Activated naive CD8-positive, alpha-beta T cell treated with anti-CD3 and anti-CD28 coated beads, Interleukin-2, amount 10 ng/mL, durations not matched to agents 7 days and 5 days (primary cell): Measurements from ENCODE around the gene FSTL4. TPM values are rescaled to one million over a fixed set of nuclear protein-coding genes. Genes with fewer than 3 reads are reported as not detected.

Experiments
- ATAC-seq: fragments of 150-1000 bp; cut with Tn5 transposase; one replicate; pipeline ENCODE4 v1.10.0; 2021; ENCODE audit warnings: low read depth, moderate library complexity
- POLR2A ChIA-PET: fragments of 350-600 bp; sonication (Branson Sonifier 250); formaldehyde crosslinking; loops from one replicate; lab custom pipeline; 2021; ENCODE audit warnings: antibody characterized with exemption; lab: Charles Lee
- DNase-seq: peaks from one replicate; pipeline ENCODE4 v3.0.0; 2021
- H3K27ac Mint-ChIP-seq: one replicate; pipeline ENCODE4 v1.8.0; 2022; ENCODE audit warnings: mild to moderate bottlenecking, mixed read lengths
- H3K27me3 Mint-ChIP-seq: one replicate; pipeline ENCODE4 v1.8.0; 2022; ENCODE audit warnings: mild to moderate bottlenecking, moderate library complexity, mixed read lengths
- H3K36me3 Mint-ChIP-seq: one replicate; pipeline ENCODE4 v1.8.0; 2021; ENCODE audit warnings: mild to moderate bottlenecking, mixed read lengths
- H3K4me1 Mint-ChIP-seq: one replicate; pipeline ENCODE4 v1.8.0; 2021; ENCODE audit warnings: mixed read lengths
- H3K4me3 Mint-ChIP-seq: one replicate; pipeline ENCODE4 v1.8.0; 2022; ENCODE audit warnings: mild to moderate bottlenecking, moderate library complexity, mixed read lengths
- H3K9me3 Mint-ChIP-seq: one replicate; pipeline ENCODE4 v1.8.0; 2021; ENCODE audit warnings: mixed read lengths
- total RNA-seq, 2 experiments: library from RNA; stranded (reverse); gene quantifications; one replicate each; pipeline ENCODE4 v1.2.3, GENCODE V29; 2021

Gene FSTL4
- total RNA-seq, 2 experiments from 2014 or later, result 0.26 to 0.83 TPM

- Mint-ChIP-seq H3K4me1 (peaks cover 3% of the 10 kb centered on the region), H3K4me3 (no peak overlapping the region), H3K27me3 (no peaks in the 10 kb centered on the region), H3K36me3 (no peaks in the 10 kb centered on the region), H3K27ac (no peak overlapping the region), H3K9me3 (no peaks in the 10 kb centered on the region)
- DNase-seq (no peak), ATAC-seq (no peak)
- POLR2A ChIA-PET, result no interaction called here
Observed at GRCh38 chr5:133294380-133294779, 318.0 kb downstream of the FSTL4 start.

- no peak overlapping the region for H3K27ac Mint-ChIP-seq
- peaks cover 3% of the 10 kb centered on the region for H3K4me1 Mint-ChIP-seq
- H3K9me3 Mint-ChIP-seq, result no peaks in the 10 kb centered on the region
- H3K4me3 Mint-ChIP-seq, result no peak overlapping the region
- no peak for DNase-seq
- no peaks in the 10 kb centered on the region for H3K27me3 Mint-ChIP-seq
- no peak for ATAC-seq
- H3K36me3 Mint-ChIP-seq, result no peaks in the 10 kb centered on the region
- POLR2A ChIA-PET, result no interaction called here
Observed at GRCh38 chr5:133293960-133294359, 318.4 kb downstream of the FSTL4 start.

- Mint-ChIP-seq H3K9me3 (no peaks in the 10 kb centered on the region), H3K27me3 (no peaks in the 10 kb centered on the region), H3K4me1 (no peaks in the 10 kb centered on the region), H3K4me3 (no peak overlapping the region), H3K27ac (no peak overlapping the region), H3K36me3 (no peaks in the 10 kb centered on the region)
- POLR2A ChIA-PET, result no interaction called here
- ATAC-seq (no peak), DNase-seq (no peak)
Observed at GRCh38 chr5:133292300-133292699, 320.0 kb downstream of the FSTL4 start.

- no peak overlapping the region for H3K4me3 Mint-ChIP-seq
- no peaks in the 10 kb centered on the region for H3K36me3 Mint-ChIP-seq
- no peaks in the 10 kb centered on the region for H3K4me1 Mint-ChIP-seq
- no peak for DNase-seq
- POLR2A ChIA-PET, result no interaction called here
- no peak for ATAC-seq
- H3K9me3 Mint-ChIP-seq, result no peaks in the 10 kb centered on the region
- H3K27ac Mint-ChIP-seq, result no peak overlapping the region
- no peaks in the 10 kb centered on the region for H3K27me3 Mint-ChIP-seq
Observed at GRCh38 chr5:133291524-133291923, 320.8 kb downstream of the FSTL4 start.

GRCh38 chr5:133290669-133291240 lies 321.6 kb downstream of the FSTL4 start:
- no peak overlapping the region for H3K4me3 Mint-ChIP-seq
- H3K27me3 Mint-ChIP-seq, result no peaks in the 10 kb centered on the region
- no peaks in the 10 kb centered on the region for H3K4me1 Mint-ChIP-seq
- no peaks in the 10 kb centered on the region for H3K36me3 Mint-ChIP-seq
- DNase-seq (no peak), ATAC-seq (no peak)
- POLR2A ChIA-PET, result no interaction called here
- H3K27ac Mint-ChIP-seq, result no peak overlapping the region
- H3K9me3 Mint-ChIP-seq, result no peaks in the 10 kb centered on the region

GRCh38 chr5:133289686-133290367 lies 322.5 kb downstream of the FSTL4 start:
- no peak for DNase-seq
- POLR2A ChIA-PET, result no interaction called here
- Mint-ChIP-seq H3K27me3 (no peaks in the 10 kb centered on the region), H3K4me1 (no peaks in the 10 kb centered on the region), H3K36me3 (no peaks in the 10 kb centered on the region), H3K27ac (no peak overlapping the region), H3K4me3 (no peak overlapping the region), H3K9me3 (no peaks in the 10 kb centered on the region)
- no peak for ATAC-seq

GRCh38 chr5:133287500-133287899 lies 324.8 kb downstream of the FSTL4 start:
- no peak overlapping the region for H3K4me3 Mint-ChIP-seq
- H3K27ac Mint-ChIP-seq, result no peak overlapping the region
- no peaks in the 10 kb centered on the region for H3K4me1 Mint-ChIP-seq
- POLR2A ChIA-PET, result no interaction called here
- peak; percentile 45 for DNase-seq
- no peaks in the 10 kb centered on the region for H3K27me3 Mint-ChIP-seq
- no peaks in the 10 kb centered on the region for H3K36me3 Mint-ChIP-seq
- ATAC-seq, result no peak
- H3K9me3 Mint-ChIP-seq, result no peaks in the 10 kb centered on the region

- ATAC-seq (no peak), DNase-seq (no peak)
- Mint-ChIP-seq H3K4me1 (no peaks in the 10 kb centered on the region), H3K27ac (no peak overlapping the region), H3K36me3 (no peaks in the 10 kb centered on the region), H3K27me3 (no peaks in the 10 kb centered on the region), H3K9me3 (no peaks in the 10 kb centered on the region), H3K4me3 (no peak overlapping the region)
- POLR2A ChIA-PET, result no interaction called here
Observed at GRCh38 chr5:133286483-133286882, 325.9 kb downstream of the FSTL4 start.

GRCh38 chr5:133285583-133286021 lies 326.7 kb downstream of the FSTL4 start:
- Mint-ChIP-seq H3K36me3 (no peaks in the 10 kb centered on the region), H3K9me3 (no peaks in the 10 kb centered on the region), H3K4me1 (no peaks in the 10 kb centered on the region), H3K27ac (no peak overlapping the region), H3K4me3 (no peak overlapping the region), H3K27me3 (no peaks in the 10 kb centered on the region)
- no peak for ATAC-seq
- POLR2A ChIA-PET, result no interaction called here
- DNase-seq, result no peak

GRCh38 chr5:133284306-133284705 lies 328.0 kb downstream of the FSTL4 start:
- POLR2A ChIA-PET, result no interaction called here
- H3K4me1 Mint-ChIP-seq, result no peaks in the 10 kb centered on the region
- no peak overlapping the region for H3K27ac Mint-ChIP-seq
- no peak for ATAC-seq
- H3K4me3 Mint-ChIP-seq, result no peak overlapping the region
- H3K27me3 Mint-ChIP-seq, result no peaks in the 10 kb centered on the region
- no peaks in the 10 kb centered on the region for H3K36me3 Mint-ChIP-seq
- DNase-seq, result no peak
- H3K9me3 Mint-ChIP-seq, result no peaks in the 10 kb centered on the region

GRCh38 chr5:133278317-133278716 lies 334.0 kb downstream of the FSTL4 start:
- no peaks in the 10 kb centered on the region for H3K27me3 Mint-ChIP-seq
- ATAC-seq (no peak), DNase-seq (no peak)
- POLR2A ChIA-PET, result interaction anchor here (0.6 kb wide), 1 partner anchor 75 kb away, joined by 5 read pairs; no protein-coding TSS in a partner anchor
- no peak overlapping the region for H3K27ac Mint-ChIP-seq
- no peaks in the 10 kb centered on the region for H3K9me3 Mint-ChIP-seq
- no peak overlapping the region for H3K4me3 Mint-ChIP-seq
- no peaks in the 10 kb centered on the region for H3K4me1 Mint-ChIP-seq
- H3K36me3 Mint-ChIP-seq, result no peaks in the 10 kb centered on the region

GRCh38 chr5:133277744-133278143 lies 334.6 kb downstream of the FSTL4 start:
- ATAC-seq, result no peak

GRCh38 chr5:133276171-133276570 lies 336.2 kb downstream of the FSTL4 start:
- H3K4me3 Mint-ChIP-seq, result no peak overlapping the region
- H3K27ac Mint-ChIP-seq, result no peak overlapping the region
- no peaks in the 10 kb centered on the region for H3K27me3 Mint-ChIP-seq
- ATAC-seq, result no peak
- POLR2A ChIA-PET, result no interaction called here
- H3K9me3 Mint-ChIP-seq, result no peaks in the 10 kb centered on the region
- no peaks in the 10 kb centered on the region for H3K4me1 Mint-ChIP-seq
- H3K36me3 Mint-ChIP-seq, result no peaks in the 10 kb centered on the region
- no peak for DNase-seq

More at GRCh38 chr5:133277744-133278143, 334.6 kb downstream of the FSTL4 start:
- H3K9me3 Mint-ChIP-seq, result no peaks in the 10 kb centered on the region
- POLR2A ChIA-PET, result no interaction called here
- no peaks in the 10 kb centered on the region for H3K4me1 Mint-ChIP-seq
- no peaks in the 10 kb centered on the region for H3K36me3 Mint-ChIP-seq
- H3K4me3 Mint-ChIP-seq, result no peak overlapping the region
- H3K27ac Mint-ChIP-seq, result no peak overlapping the region
- no peak for DNase-seq
- H3K27me3 Mint-ChIP-seq, result no peaks in the 10 kb centered on the region

GRCh38 chr5:133275631-133276030 lies 336.7 kb downstream of the FSTL4 start:
- Mint-ChIP-seq H3K4me3 (no peak overlapping the region), H3K36me3 (no peaks in the 10 kb centered on the region), H3K4me1 (no peaks in the 10 kb centered on the region), H3K27me3 (no peaks in the 10 kb centered on the region), H3K9me3 (no peaks in the 10 kb centered on the region), H3K27ac (no peak overlapping the region)
- POLR2A ChIA-PET, result no interaction called here
- ATAC-seq, result no peak
- no peak for DNase-seq
